ENCODE measurements around the gene MEIOSIN.
"Not testable (repeated sequence)": the region's sequence is repeated elsewhere in the genome, so short reads cannot be mapped to it uniquely, and the experiment has no call there.

Gene MEIOSIN, protein sequence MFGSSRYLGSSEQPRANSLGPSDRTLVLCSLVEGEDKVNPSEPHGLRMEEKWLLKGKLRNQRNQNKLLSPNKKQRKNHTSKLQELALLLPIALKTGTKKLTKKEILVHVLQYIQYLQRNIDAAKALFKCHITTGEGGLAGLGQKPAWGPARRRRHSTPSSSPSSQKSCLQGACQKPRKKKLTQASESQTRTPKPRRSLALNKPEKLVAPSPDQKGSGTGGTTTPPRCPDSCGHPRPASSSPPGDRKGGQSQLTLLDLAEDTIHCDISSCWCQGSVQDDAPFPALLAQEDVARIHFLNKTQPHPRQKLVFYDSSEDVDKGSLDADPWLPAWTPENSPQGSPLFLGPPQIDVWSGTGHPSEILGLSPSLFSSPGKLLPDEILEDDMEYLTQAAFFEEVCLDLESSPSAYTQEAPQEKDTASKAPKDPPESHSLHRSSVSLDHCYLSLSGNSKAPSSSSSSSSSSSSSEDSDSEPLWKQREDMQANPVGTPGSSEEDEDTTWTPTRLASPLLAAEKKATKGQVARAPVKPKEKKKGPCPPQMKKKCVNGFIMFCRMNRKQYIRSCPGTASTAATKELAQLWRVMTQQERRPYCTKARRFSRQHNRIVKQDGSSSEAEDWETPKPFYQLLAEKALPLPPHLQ

DNA sequence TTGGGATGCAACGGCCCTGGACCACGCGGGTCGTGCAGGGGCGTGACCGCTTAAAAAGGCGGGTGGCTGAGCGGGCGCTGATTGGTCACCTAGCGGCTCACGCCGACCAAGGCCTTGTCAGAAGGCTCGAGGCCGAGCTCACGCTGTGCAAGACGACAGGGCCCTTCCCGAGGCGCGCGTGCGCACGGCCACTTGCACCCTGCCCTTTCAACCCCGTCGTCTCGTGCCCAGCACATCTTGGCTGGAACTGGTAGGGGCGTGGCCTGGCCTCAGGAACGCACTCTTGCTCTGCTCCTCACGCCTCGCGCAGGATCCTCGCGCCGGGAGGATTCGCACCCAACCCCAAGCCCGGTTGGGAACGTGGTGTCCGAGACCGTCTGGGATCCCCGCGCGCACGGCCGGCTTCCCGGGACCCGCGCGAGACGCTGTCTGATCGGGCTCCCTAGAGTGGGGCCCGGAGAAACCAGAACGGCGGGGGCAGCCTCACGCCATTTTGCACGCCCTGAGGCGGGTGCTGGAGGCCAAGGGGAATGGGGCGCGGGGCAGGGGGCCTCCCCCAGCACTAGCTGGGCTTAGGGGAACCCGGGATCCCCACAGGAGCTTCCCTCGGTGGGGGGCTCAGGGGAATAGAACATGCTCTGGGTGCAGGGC is at the start of gene MEIOSIN:
Gene MEIOSIN, plus strand, starts transcription at position 280 of the 651 bp plus-strand sequence. CDS start 1,938 bp downstream, outside the sequence.
- TF ChIP-seq EZH2 (IDR thresholded peaks at IDR 0.05) (no peak), POLR2AphosphoS5 (IDR thresholded peaks at IDR 0.05; ENCODE audit: borderline replicate concordance, low read depth, low read length) (no peak), FOXP2 (optimal IDR thresholded peaks at IDR 0.05; ENCODE audit: control extremely low read depth, extremely low read length, insufficient read depth) (no peak)
- Histone ChIP-seq H3K9me3 (ENCODE audit: low read depth, low read length) (no peaks in the 10 kb centered on the region), H3K36me3 (ENCODE audit: insufficient read depth, low read length) (no peaks in the 10 kb centered on the region), H3K9ac (ENCODE audit: insufficient read length) (no peak within 1 kb of the TSS), H3K4me3 (no peak within 1 kb of the TSS), H3K27ac (peak within 1 kb of the TSS; percentile 83)
- no peak for DNase-seq (ENCODE audit: low read depth, low spot score)

DNA sequence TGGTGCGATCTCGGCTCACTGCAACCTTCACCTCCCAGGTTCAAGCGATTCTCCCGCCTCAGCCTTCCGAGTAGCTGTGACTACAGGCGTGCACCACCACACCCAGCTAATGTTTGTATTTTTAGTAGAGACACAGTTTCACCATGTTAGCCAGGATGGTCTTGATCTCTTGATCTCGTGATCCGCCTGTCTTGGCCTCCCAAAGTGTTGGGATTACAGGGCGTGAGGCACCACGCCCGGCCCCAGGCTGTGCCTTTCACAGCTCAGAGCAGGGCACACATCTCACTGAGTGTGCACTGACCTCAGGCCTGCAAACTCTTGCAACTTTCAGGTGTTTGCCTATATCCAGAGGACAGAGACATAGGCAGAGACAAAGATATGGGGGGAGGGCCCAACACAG is 48.2 kb upstream of the MEIOSIN start:
- peaks cover 37% of the 10 kb centered on the region for H3K36me3 ChIP-seq (ENCODE audit: insufficient read depth, low read length)
- H3K9ac ChIP-seq (ENCODE audit: insufficient read length); H3K27ac ChIP-seq; DNase-seq (ENCODE audit: low read depth, low spot score); H3K9me3 ChIP-seq (ENCODE audit: low read depth, low read length); H3K4me3 ChIP-seq: not testable (repeated sequence)

DNA sequence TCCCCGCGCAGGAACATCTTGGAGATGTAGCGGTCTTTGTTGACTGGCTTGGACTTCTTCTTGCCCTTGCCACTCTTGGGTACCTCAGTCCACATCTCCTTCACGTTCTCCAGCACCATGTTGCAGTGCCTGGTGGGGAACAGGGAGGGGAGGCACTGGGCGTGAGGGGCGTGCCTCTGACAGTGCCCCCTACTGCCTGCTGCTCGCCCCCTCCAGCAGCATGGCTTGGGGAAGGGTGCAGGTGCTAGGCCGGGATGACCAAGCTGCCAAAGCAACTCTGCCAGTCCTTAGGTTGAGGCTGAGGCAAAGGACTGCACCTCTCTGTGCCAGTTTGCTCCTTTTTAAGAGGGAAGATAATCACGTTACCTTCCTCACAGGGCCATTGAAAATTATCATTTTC is 45.6 kb upstream of the MEIOSIN start:
- TF ChIP-seq FOXP2 (optimal IDR thresholded peaks at IDR 0.05; ENCODE audit: control extremely low read depth, extremely low read length, insufficient read depth) (no peak), EZH2 (IDR thresholded peaks at IDR 0.05) (no peak), POLR2AphosphoS5 (IDR thresholded peaks at IDR 0.05; ENCODE audit: borderline replicate concordance, low read depth, low read length) (no peak)
- DNase-seq (ENCODE audit: low read depth, low spot score), result no peak
- H3K9me3 ChIP-seq (ENCODE audit: low read depth, low read length), result no peaks in the 10 kb centered on the region
- H3K27ac ChIP-seq, result no peak overlapping the region
- no peak overlapping the region for H3K4me3 ChIP-seq
- no peak overlapping the region for H3K9ac ChIP-seq (ENCODE audit: insufficient read length)
- H3K36me3 ChIP-seq (ENCODE audit: insufficient read depth, low read length), result peaks cover 37% of the 10 kb centered on the region

DNA sequence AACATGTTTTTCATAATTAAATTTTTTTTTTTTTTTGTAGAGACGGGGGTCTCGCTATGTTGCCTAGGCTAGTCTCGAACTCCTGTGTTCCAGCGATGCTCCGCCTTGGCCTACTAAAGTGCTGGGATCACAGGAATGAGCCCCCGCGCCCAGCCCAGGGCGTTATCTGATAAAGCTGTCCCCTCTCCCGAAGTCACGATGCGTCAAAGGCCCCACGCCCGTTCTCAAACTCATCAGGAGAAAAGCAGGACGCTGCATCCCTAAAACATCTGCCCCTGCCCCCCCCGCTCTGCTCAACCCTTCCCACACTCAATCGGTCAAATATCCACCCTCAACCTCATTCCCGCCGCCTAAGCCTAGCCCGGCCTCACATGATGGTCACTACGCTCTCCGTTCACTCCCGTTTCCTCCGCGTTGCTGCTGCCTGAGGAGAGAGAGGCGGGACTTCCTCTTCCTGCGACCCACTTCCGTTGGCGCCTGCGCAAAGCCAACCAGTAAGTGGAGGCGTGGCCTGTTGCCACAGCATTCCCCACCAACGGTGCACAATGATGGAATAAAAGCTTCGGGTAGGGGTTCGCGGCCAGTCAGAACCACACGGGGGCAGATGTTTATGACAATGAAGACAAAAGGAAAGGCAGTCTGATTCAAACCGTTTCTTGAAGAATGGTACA is 41.6 kb upstream of the MEIOSIN start, which contains the start of gene SNRPD2:
Gene SNRPD2, minus strand, starts transcription at position 438 of the 671 bp plus-strand sequence. Its CDS starts 65 bp downstream, at position 373.
- Histone ChIP-seq H3K27ac (peak within 1 kb of the TSS; percentile 71), H3K4me3 (peak within 1 kb of the TSS; percentile 83), H3K9ac (ENCODE audit: insufficient read length) (peak within 1 kb of the TSS; percentile 98), H3K9me3 (ENCODE audit: low read depth, low read length) (no peaks in the 10 kb centered on the region), H3K36me3 (ENCODE audit: insufficient read depth, low read length) (peaks cover 25% of the 10 kb centered on the region)
- TF ChIP-seq POLR2AphosphoS5 (IDR thresholded peaks at IDR 0.05; ENCODE audit: borderline replicate concordance, low read depth, low read length) (peak; percentile 99), EZH2 (IDR thresholded peaks at IDR 0.05) (no peak), FOXP2 (optimal IDR thresholded peaks at IDR 0.05; ENCODE audit: control extremely low read depth, extremely low read length, insufficient read depth) (no peak)
- DNase-seq (ENCODE audit: low read depth, low spot score), result peak; percentile 70

DNA sequence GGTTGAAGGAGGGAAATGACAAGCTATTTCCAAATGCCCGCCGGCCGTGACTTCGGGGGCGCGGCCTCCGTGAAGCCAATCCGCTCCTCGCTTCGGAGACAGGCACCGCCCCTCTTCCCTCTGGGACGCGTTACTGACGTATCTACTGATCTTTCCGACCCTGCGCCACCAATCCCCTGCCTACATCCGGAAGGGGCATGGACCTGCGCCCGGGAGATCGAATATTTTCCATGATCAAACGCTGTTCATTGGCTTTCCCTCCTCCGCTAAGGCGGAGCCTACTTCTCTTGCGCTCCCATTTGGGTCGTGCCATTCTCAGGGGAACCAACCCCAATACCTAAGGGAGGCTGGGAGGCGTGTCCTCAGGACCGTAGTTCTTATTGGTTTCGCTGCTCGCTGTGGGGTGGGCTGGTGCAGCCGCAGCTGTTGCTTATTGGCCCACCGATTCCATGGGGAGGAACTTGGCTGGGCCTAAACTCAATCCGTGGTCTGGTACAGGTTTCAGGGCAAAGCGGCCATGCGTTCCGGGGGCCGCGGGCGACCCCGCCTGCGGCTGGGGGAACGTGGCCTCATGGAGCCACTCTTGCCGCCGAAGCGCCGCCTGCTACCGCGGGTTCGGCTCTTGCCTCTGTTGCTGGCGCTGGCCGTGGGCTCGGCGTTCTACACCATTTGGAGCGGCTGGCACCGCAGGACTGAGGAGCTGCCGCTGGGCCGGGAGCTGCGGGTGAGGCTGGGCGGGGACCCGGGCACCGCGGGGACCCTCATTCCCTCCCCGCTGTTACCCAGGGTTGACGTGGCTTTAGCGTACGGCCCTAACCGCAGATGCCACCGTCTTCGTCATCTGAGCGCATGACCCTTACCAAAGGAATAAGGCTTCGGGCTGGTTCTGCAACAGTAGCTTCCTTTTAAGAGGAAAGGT is 40.8 kb upstream of the MEIOSIN start, which contains the start of gene QPCTL:
Gene QPCTL, plus strand, starts transcription at position 480 of the 919 bp plus-strand sequence. Its CDS starts 38 bp downstream, at position 518.
- TF ChIP-seq POLR2AphosphoS5 (IDR thresholded peaks at IDR 0.05; ENCODE audit: borderline replicate concordance, low read depth, low read length), result peak; percentile 87
- no peak for TF ChIP-seq EZH2 (IDR thresholded peaks at IDR 0.05)
- TF ChIP-seq FOXP2 (optimal IDR thresholded peaks at IDR 0.05; ENCODE audit: control extremely low read depth, extremely low read length, insufficient read depth), result peak; percentile 33
- peak within 1 kb of the TSS; percentile 83 for H3K4me3 ChIP-seq
- peak; percentile 99 for DNase-seq (ENCODE audit: low read depth, low spot score)
- H3K27ac ChIP-seq, result peak within 1 kb of the TSS; percentile 71
- no peaks in the 10 kb centered on the region for H3K9me3 ChIP-seq (ENCODE audit: low read depth, low read length)
- H3K9ac ChIP-seq (ENCODE audit: insufficient read length), result peak within 1 kb of the TSS; percentile 98
- peaks cover 19% of the 10 kb centered on the region for H3K36me3 ChIP-seq (ENCODE audit: insufficient read depth, low read length)

DNA sequence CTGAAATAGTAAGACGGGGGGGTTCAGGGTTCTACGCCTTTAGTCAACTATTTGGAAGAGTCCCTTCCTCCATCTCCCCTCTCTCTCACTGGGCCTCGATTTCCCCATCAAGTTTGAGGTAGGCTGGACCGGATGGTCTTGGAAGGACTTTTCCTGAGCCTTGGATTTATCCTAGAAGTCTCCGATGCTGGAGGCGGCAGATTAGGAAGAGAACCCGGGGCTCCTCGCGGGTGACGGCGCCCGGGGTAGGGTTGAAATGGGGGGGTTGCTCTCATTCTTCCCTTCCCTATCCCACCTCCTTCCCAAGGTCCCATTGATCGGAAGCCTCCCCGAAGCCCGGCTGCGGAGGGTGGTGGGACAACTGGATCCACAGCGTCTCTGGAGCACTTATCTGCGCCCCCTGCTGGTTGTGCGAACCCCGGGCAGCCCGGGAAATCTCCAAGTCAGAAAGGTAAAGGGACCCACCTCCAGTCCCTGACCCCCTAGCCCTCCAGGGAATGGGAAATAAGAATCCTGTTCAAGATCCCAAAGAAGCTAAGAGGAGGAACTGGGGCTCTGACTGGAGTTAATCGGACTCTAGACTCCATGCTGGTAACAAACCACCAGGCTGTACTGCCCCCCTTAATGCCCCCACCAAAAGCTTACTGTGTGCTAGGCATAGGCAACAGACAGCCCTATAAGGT is 40.0 kb upstream of the MEIOSIN start:
- DNase-seq (ENCODE audit: low read depth, low spot score), result no peak
- Histone ChIP-seq H3K36me3 (ENCODE audit: insufficient read depth, low read length) (peaks cover 11% of the 10 kb centered on the region), H3K4me3 (peak overlapping the region; percentile 83), H3K9ac (ENCODE audit: insufficient read length) (peak overlapping the region; percentile 82), H3K27ac (no peak overlapping the region), H3K9me3 (ENCODE audit: low read depth, low read length) (no peaks in the 10 kb centered on the region)
- TF ChIP-seq POLR2AphosphoS5 (IDR thresholded peaks at IDR 0.05; ENCODE audit: borderline replicate concordance, low read depth, low read length), result no peak
- no peak for TF ChIP-seq EZH2 (IDR thresholded peaks at IDR 0.05)
- no peak for TF ChIP-seq FOXP2 (optimal IDR thresholded peaks at IDR 0.05; ENCODE audit: control extremely low read depth, extremely low read length, insufficient read depth)

DNA sequence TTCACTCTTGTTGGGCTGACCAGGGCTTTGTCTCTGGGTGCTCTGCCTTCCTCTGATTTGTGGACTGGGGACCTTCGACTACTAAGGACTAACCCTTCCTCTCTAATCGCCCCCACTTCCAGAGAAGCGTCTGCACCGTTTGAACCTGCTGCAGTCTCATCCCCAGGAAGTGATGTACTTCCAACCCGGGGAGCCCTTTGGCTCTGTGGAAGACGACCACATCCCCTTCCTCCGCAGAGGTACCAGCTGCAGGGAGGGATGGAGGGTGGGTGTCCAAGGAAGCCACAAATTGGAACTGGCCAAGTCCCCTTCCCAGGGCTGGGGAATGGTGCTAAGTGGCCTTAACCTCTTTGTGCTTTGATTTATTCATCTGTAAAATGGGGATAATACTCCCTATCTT is 31.6 kb upstream of the MEIOSIN start:
- Histone ChIP-seq H3K36me3 (ENCODE audit: insufficient read depth, low read length) (peaks cover 3% of the 10 kb centered on the region; the same call in 1 of the 2 replicates), H3K4me3 (no peak overlapping the region), H3K27ac (no peak overlapping the region), H3K9ac (ENCODE audit: insufficient read length) (no peak overlapping the region), H3K9me3 (ENCODE audit: low read depth, low read length) (no peaks in the 10 kb centered on the region)
- no peak for TF ChIP-seq EZH2 (IDR thresholded peaks at IDR 0.05)
- TF ChIP-seq FOXP2 (optimal IDR thresholded peaks at IDR 0.05; ENCODE audit: control extremely low read depth, extremely low read length, insufficient read depth), result no peak
- no peak for TF ChIP-seq POLR2AphosphoS5 (IDR thresholded peaks at IDR 0.05; ENCODE audit: borderline replicate concordance, low read depth, low read length)
- DNase-seq (ENCODE audit: low read depth, low spot score), result no peak
